OCI-M2 (cell line): Measurements from ENCODE around the gene PIEZO1.
"Not testable (repeated sequence)": the region's sequence is repeated elsewhere in the genome, so short reads cannot be mapped to it uniquely, and the experiment has no call there.

Experiments used
- DNase-seq: peaks from one replicate; lab custom pipeline; 2025; ENCODE audit not compliant: unreplicated experiment; lab: John Stamatoyannopoulos, UW

PIEZO1 gene

DNA sequence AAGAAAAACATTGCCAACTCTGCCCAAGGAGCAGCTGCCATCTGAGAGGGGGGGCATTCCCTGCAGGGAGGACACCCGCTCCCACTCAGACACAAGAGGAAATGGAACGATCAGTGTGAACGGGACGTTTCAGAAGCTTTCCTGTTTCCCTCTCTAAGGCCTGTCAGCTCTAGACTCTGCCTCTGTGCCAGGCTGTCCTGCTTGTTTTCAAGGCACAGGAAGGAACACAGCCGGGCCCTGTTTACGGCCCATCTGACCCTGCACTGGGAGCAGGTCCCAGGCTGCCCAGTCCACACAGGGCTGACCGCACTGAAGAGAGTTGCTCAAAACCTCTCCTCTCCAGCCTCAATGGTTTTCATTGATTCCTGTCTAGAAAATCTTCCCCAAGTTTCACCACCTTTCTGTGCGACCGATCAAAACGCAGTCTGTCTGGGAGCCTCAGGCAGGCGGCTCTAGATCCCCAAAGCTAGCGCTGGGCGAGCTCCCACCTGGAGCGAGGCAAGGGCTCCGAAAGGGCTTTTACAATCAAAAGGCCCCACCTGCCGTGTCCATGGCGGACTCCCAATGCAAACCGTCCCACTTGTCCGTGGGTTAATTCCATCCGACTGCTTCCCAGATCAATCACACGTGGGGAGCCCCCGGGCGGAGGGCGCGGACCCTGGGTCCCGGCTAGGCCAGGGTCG, 1.5 kb downstream of the PIEZO1 start:
- no peak for DNase-seq

DNA sequence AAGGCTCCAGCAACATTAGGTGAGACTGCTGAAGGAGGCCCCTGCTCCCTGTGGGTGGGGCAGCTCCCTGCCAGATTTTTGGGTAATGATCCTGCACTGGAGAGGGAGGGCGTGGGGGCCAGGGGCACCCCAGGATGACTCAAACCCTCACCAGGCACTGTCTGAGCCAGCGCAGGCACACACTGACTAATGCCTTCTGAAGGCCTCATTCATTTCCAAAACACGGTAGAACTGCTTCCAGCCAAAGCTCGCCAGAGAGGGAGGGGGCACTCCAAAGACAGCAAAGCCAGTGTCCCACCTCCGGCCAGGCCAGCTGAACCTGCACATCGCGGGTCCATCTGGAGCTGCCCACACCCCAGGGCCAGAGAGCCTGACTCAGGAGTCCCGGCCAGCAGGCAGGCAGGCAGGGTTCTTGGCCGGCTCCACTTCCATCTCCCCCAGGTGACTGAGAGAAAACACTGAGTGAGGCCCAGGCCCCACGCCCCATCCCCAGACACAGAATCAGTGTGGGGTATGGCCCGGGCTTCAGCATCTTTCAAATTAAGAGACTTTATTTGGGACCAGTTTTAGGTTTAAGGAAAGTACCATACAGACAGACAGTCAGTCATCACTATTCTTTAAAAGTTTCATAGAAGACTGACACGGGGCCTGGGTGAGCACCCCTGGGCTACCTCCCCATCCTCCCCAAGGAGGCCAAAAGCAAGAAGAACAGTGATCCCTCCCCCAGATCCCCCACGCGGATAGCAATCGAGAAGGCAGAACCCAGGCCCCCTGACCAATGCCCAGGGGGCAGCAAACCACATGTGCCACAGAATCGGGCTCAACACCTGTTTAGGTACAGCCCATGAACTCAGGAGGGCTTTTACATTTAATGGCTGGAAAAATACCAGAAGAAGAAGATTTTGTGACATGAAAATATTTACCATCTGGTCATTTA, 2.3 kb downstream of the PIEZO1 start:
- no peak for DNase-seq

DNA sequence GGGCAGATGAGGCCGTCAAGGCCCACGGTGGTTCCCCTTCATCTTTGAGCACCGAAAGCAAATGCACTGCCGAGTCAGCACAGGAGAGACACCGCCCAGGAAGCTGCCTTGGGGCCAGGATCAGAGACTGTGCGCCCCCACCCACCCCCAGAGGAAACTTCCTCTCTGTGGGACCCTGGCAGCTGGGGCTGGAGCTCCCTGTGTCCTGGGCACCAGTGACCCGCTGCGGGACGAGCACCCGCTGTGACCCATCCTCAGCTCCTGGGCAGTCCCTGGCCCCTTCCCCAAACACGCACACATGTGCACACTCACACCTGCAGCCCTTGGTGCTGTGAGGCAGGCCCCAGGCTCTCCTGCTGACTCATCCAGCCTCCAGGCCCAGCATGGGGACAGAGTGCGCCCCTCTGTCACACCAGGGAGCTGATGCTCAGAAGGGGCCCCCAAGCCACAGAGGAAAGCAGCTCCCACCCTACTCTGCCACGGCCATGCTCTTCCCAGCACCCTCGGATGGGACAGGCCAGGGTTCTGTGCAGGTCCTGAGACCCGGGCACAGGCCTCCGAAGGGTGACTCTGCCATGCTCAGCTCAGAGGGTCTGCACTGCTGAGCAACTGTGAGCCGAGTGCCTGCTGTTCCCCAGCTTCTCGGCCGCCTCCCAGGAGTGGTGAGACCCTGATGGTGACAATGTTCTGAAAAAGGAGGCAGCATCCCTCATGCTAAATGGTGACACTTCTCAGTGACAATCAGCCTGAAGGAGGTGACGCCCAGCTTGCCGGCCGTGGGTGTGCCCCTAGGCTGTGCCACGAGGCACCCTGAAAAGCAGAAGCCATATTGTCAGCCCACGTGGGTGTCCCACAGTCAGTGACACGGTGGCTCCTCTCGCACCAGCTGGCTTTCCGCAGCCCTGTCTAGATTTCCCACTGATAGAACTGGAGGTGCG, 3.6 kb downstream of the PIEZO1 start:
- DNase-seq, result no peak

DNA sequence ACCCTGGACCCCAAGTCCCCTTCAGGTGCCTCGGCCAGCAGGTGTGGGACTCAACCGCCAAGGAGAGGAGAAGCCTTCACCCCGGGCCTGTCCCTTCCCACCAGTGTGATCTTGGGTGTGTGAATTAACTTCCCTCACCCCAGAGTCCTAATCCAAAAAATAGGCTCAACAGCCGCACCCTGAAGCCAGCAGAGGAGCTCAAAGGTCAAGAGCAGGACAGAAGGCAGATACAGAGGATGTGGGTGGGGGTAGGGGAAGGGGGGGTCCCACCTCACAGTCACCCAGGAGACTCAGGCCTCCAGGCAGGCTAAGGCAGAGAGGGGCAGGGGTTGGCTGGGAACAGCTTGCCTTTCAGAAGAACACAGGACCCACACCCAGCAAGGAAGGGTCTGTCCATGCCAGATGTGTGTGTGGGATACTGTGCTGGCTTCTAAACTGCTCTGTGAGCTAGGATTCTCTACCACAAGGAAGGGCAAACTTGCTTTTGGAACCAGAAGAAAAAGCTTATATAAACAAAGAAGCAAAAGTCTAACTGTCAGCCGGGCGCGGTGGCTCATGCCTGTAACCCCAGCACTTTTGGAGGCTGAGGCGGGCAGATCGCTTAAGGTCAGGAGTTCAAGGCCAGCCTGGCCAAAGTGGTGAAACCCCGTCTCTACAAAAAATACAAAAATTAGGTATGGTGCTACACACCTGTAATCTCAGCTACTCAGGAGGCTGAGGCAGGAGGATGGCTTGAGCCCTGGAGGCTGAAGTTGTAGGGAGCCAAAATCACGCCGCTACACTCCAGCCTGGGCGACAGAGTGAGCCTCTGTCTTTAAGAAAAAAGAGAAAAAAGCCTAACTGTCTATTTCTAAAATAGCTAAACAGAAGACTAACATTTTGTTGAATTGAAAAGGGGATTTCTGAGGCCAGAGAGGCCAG, 4.6 kb downstream of the PIEZO1 start:
- no peak for DNase-seq

DNA sequence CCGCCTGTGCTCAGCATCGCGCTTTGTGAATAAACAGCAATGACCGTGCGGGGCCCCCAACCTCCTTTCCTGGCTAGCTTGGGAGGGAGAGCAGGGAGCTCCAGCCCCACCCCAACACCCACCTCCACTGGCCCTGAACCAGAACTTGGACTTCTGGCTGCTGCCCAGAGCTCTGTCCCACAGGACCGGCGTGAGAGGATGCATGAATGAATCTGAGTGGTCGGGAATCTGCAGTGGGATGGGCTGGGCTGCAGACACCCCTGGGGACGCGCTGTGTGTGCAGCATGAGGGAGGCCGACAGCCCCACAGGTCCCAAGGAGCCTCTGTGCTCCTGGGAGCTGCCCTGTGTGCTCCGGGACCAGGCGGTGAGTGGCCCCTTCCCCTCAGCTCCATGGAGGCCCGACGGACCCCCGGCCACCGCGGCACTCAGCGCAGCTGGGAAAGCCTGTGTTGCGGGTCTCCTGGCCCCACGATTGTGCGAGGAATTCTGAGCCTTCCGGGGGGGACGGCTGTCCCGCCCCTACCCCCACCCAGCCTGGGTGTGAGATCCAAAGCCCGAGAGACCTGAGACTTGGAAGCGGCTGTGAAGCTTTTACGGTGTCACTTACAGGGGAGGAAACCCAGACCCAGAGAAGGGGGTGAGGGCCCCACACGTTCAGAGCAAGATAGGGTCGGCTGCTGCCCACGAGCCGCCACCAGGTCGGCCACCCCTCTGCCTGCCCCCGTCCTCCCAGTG, 5.4 kb downstream of the PIEZO1 start:
- DNase-seq, result no peak

DNA sequence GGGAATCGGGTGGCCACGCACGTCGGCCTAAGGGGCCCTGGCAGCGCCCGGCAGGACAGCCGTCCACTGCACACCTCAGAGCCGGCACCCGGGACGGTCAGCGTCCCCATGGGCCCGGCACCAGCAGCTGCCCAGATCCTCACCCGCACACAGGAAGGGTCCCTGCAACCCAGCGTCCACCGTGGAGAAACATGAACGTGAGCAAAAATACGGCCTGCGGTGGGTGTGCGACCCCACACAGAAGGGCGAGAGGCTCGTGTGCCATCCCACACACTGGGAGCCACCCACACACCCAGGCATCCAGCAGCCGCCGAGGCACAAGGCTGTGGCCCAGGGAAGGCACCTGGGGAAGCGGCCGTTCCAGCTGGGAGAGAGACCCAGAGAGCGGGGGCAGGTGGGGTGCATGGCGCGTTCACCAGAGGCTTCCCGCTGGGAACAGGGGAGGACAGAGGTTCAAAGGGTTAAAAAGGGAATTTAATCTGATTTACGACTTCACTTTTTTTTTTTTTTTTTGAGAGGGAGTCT, 6.4 kb downstream of the PIEZO1 start:
- no peak for DNase-seq

GRCh38 chr16:88778271-88778525, 6.8 kb downstream of the PIEZO1 start:
- DNase-seq, result no peak

GRCh38 chr16:88777471-88778270, 7.3 kb downstream of the PIEZO1 start:
- no peak for DNase-seq

DNA sequence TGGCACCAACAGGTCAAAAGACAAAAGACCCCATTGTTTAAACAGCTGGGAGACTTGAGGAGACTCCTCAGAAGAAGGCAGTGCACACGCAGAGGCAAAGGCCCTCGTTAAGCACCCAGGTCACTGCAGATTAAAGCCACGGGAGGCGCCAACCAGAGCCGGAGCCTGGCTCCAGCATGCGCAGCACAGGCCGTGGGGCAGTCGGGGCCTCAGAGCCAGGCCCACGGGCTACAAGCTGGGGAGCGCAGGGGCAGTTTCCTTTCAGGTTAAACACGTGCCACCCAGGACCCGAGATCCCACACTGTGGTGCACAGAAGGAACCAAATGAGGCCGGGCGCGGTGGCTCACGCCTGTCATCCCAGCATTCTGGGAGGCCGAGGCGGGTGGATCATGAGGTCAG, 9.2 kb downstream of the PIEZO1 start:
- DNase-seq, result no peak

DNA sequence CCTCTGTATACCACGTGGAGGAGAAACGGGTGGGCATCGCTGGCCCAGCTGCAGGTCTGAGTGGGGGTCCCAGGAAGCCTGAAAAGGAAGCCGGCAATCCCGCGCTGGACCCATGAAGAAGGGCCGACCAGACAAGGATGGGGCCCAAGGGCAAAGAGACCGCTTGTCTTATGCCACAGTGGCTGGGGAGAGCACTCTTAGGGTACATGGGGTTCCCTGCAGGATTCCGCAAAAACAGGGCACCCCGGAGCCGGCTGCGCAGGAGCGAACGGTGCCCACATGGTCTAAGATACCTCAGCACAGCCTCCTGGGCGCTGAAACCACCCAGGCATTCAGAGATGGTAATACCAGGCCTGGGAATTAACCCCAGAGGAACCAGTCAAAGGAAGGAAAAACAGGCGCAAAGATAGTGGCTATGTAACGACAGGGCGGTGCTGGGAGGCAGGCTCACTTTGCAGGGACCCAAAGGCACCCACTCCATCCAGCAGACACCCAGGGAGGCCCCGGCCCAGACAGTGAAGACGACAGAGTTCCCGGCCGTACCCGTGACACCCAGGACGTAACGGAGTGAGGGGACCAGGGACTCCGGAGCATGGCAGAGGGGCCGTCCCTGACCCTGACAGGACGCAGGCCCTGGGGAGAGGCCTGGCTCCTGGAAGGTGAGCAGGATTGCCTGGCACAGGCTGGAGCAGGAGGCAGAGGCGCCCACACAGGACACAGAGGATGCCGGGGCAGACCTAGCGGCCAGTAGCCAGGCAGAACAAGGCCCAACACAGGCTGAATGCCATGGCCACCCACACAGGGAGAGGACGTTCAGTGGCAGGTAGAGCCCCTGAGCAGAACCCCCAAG, 10.3 kb downstream of the PIEZO1 start:
- no peak for DNase-seq

GRCh38 chr16:88773812-88774291, 11.2 kb downstream of the PIEZO1 start:
- peak; percentile 35 for DNase-seq

- no peak for DNase-seq
Measured at GRCh38 chr16:88772871-88773811, 11.9 kb downstream of the PIEZO1 start.

- not testable (repeated sequence) for DNase-seq
Measured at GRCh38 chr16:88771781-88772180, 13.2 kb downstream of the PIEZO1 start.

GRCh38 chr16:88771294-88771772, 13.7 kb downstream of the PIEZO1 start:
- no peak for DNase-seq

DNA sequence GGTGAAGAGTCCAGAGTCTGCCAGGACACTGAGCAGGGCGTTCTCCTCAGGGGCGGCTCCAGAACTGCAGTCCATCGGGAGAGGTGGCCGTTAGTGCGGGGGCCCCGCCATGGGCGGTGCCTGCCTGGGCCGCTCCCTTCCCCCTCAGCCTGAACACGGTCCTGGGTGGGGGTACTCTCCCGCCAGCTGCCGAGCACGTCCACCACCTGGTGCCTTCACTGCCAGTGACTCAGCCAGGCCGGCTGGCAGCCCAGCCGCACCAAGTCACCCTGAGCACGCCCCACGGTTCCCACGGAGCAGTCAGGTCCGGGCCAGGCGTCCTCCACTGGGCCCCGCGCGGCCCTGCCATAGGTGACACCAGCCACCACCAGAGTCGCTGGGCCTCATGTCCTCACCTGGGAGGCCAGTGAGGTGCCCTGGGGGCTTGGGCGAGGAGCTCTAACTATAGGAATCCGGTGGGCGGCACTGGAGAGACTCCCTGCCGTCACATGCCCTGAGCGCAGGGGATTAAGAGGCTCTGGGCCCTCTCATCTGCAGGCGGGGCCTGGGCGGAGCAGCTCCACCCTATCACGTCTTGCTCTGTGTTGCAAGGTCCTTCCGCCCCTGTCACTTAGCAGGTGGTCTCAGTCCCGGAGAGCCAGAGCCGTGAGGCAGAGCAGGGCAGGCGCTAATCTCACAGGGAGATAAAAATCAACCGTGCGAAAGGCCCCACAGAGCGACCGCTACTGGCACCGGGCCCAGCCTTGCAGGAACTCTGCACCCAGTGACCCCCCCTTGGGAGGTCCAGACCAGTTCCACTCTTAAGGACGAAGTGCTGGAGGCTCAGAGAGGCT, 14.3 kb downstream of the PIEZO1 start:
- no peak for DNase-seq
